ENCODE data around the gene FAM13A. TPM values are rescaled to one million over a fixed set of nuclear protein-coding genes. Genes with fewer than 3 reads are reported as not detected.
"Not testable (repeated sequence)": the region's sequence is repeated elsewhere in the genome, so short reads cannot be mapped to it uniquely, and the experiment has no call there.

FAM13A gene
- total RNA-seq, 2 donors from 2014 or later, result 27.2 to 107 TPM

DNA sequence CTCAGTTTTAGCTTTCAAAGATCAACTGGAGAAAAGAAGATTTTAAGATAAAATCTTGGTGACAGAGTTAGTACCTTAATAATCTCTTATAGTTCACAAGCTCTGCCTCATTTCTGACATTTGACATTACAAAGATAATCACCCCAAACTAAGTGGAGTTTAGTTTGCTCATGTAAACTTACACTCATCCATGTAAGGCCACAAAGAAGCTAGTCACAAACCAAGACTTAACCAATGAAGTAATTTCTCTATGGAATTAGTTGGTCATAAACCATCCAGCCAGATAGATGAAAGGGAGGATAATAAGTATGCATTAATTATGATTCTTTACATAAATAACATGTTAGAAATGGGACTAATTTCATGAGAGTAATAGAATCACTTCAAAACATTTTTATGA, 159.2 kb downstream of the FAM13A start:
- H3K36me3 ChIP-seq, result no peaks in the 10 kb centered on the region
- no peak for TF ChIP-seq POLR2A (IDR thresholded peaks at IDR 0.05)
- TF ChIP-seq, protein P1, sequence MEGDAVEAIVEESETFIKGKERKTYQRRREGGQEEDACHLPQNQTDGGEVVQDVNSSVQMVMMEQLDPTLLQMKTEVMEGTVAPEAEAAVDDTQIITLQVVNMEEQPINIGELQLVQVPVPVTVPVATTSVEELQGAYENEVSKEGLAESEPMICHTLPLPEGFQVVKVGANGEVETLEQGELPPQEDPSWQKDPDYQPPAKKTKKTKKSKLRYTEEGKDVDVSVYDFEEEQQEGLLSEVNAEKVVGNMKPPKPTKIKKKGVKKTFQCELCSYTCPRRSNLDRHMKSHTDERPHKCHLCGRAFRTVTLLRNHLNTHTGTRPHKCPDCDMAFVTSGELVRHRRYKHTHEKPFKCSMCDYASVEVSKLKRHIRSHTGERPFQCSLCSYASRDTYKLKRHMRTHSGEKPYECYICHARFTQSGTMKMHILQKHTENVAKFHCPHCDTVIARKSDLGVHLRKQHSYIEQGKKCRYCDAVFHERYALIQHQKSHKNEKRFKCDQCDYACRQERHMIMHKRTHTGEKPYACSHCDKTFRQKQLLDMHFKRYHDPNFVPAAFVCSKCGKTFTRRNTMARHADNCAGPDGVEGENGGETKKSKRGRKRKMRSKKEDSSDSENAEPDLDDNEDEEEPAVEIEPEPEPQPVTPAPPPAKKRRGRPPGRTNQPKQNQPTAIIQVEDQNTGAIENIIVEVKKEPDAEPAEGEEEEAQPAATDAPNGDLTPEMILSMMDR (IDR thresholded peaks at IDR 0.05), result no peak
- no peak for TF ChIP-seq POLR2AphosphoS5 (IDR thresholded peaks at IDR 0.05)
- H3K4me3 ChIP-seq, result no peak overlapping the region
- H3K27ac ChIP-seq, result no peak overlapping the region
- intact Hi-C loops (cut with DNase I), result no loop called here
- no peaks in the 10 kb centered on the region for H3K4me1 ChIP-seq (replicated peaks)
- H3K27me3 ChIP-seq (replicated peaks; ENCODE audit: insufficient read depth), result no peaks in the 10 kb centered on the region
- H3K9me3 ChIP-seq, result no peaks in the 10 kb centered on the region
- no peak for DNase-seq (ENCODE audit: low spot score)

DNA sequence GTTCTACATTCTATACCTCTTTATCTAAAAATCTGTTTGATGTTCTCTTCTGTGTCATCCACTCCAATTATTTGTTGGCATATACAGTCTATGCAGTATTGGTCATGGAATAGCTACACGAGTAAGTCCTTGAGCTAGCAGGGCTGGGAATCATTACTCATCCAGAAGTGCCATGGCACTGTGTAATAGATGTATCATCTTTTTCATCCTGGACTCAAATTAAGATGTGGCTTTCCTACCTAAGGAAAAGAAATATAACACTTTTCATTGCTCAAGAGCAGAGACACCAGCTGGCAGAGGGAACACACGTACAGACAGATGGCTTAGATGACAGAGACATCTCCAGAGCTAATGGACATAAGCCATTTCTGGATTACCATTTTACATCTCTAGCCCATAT, 159.8 kb downstream of the FAM13A start:
- 86% methylated on average over 2 of the region's 2 CpGs for WGBS
- Histone ChIP-seq H3K27ac (no peak overlapping the region), H3K4me3 (no peak overlapping the region), H3K9me3 (no peaks in the 10 kb centered on the region), H3K36me3 (no peaks in the 10 kb centered on the region), H3K4me1 (replicated peaks) (no peaks in the 10 kb centered on the region), H3K27me3 (replicated peaks; ENCODE audit: insufficient read depth) (no peaks in the 10 kb centered on the region)
- TF ChIP-seq, protein P1 (IDR thresholded peaks at IDR 0.05), result no peak
- no peak for TF ChIP-seq POLR2AphosphoS5 (IDR thresholded peaks at IDR 0.05)
- TF ChIP-seq POLR2A (IDR thresholded peaks at IDR 0.05), result no peak
- no peak for DNase-seq (ENCODE audit: low spot score)
- intact Hi-C loops (cut with DNase I), result no loop called here

- Histone ChIP-seq H3K4me1 (replicated peaks) (no peaks in the 10 kb centered on the region), H3K27ac (no peak overlapping the region), H3K4me3 (no peak overlapping the region), H3K9me3 (no peaks in the 10 kb centered on the region), H3K36me3 (no peaks in the 10 kb centered on the region), H3K27me3 (replicated peaks; ENCODE audit: insufficient read depth) (no peaks in the 10 kb centered on the region)
- WGBS, result 95% methylated on average over 1 of the region's 1 CpG
- intact Hi-C loops (cut with DNase I), result no loop called here
- TF ChIP-seq, protein P1 (IDR thresholded peaks at IDR 0.05), result no peak
- TF ChIP-seq POLR2AphosphoS5 (IDR thresholded peaks at IDR 0.05), result no peak
- no peak for DNase-seq (ENCODE audit: low spot score)
These were observed 163.0 kb downstream of the FAM13A start for GRCh38 chr4:88893961-88894360.

GRCh38 chr4:88892646-88893045, 164.3 kb downstream of the FAM13A start:
- Histone ChIP-seq H3K27me3 (replicated peaks; ENCODE audit: insufficient read depth) (no peaks in the 10 kb centered on the region), H3K36me3 (no peaks in the 10 kb centered on the region), H3K9me3 (no peaks in the 10 kb centered on the region), H3K27ac (no peak overlapping the region), H3K4me1 (replicated peaks) (no peaks in the 10 kb centered on the region), H3K4me3 (no peak overlapping the region)
- intact Hi-C loops (cut with DNase I), result no loop called here
- WGBS, result 97% methylated on average over 1 of the region's 1 CpG
- TF ChIP-seq, protein P1 (IDR thresholded peaks at IDR 0.05), result no peak
- TF ChIP-seq POLR2A (IDR thresholded peaks at IDR 0.05) (no peak), POLR2AphosphoS5 (IDR thresholded peaks at IDR 0.05) (no peak)
- DNase-seq (ENCODE audit: low spot score), result no peak

GRCh38 chr4:88891636-88892035, 165.3 kb downstream of the FAM13A start:
- H3K27ac ChIP-seq, result no peak overlapping the region
- H3K27me3 ChIP-seq (replicated peaks; ENCODE audit: insufficient read depth), result no peaks in the 10 kb centered on the region
- 58% methylated on average over 1 of the region's 1 CpG for WGBS
- no peak for DNase-seq (ENCODE audit: low spot score)
- H3K9me3 ChIP-seq, result no peaks in the 10 kb centered on the region
- no peaks in the 10 kb centered on the region for H3K4me1 ChIP-seq (replicated peaks)
- no peaks in the 10 kb centered on the region for H3K36me3 ChIP-seq
- TF ChIP-seq POLR2A (IDR thresholded peaks at IDR 0.05), result no peak
- TF ChIP-seq, protein P1 (IDR thresholded peaks at IDR 0.05), result no peak
- no peak for TF ChIP-seq POLR2AphosphoS5 (IDR thresholded peaks at IDR 0.05)
- intact Hi-C loops (cut with DNase I), result no loop called here
- no peak overlapping the region for H3K4me3 ChIP-seq

- H3K4me1 ChIP-seq (replicated peaks); H3K27me3 ChIP-seq (replicated peaks; ENCODE audit: insufficient read depth); H3K9me3 ChIP-seq; H3K36me3 ChIP-seq; DNase-seq (ENCODE audit: low spot score); H3K27ac ChIP-seq; intact Hi-C loops (cut with DNase I); H3K4me3 ChIP-seq: not testable (repeated sequence)
- 97% methylated on average over 3 of the region's 3 CpGs for WGBS
These were observed 169.6 kb downstream of the FAM13A start for GRCh38 chr4:88887409-88887808.

Measured in prostate gland (tissue), 2 donors.